B cell (primary cell): ENCODE data around the gene GOLGA6L9. TPM values are rescaled to one million over a fixed set of nuclear protein-coding genes. Genes with fewer than 3 reads are reported as not detected.
"Not testable (repeated sequence)": the region's sequence is repeated elsewhere in the genome, so short reads cannot be mapped to it uniquely, and the experiment has no call there.

Experiments
- ATAC-seq: fragments of 200-7000 bp; cut with Tn5 transposase; one replicate; pipeline ENCODE4 v1.10.0; 2021; ENCODE audit warnings: low read depth, mild to moderate bottlenecking, moderate number of reproducible peaks, moderate library complexity
- CTCF ChIA-PET: fragments of 350-600 bp; sonication (Branson Sonifier 250); formaldehyde crosslinking; loops from one replicate; lab custom pipeline; 2021; ENCODE audit warnings: antibody characterized with exemption, inconsistent platforms; lab: Charles Lee
- POLR2A ChIA-PET: fragments of 350-600 bp; sonication (Branson Sonifier 250); formaldehyde crosslinking; loops from one replicate; lab custom pipeline; 2021; ENCODE audit warnings: antibody characterized with exemption; lab: Charles Lee
- DNase-seq: peaks from one replicate; pipeline ENCODE4 v3.0.0; 2013
- H2AFZ ChIP-seq: 2 replicates; pipeline ENCODE4 v1.6.1; 2012; ENCODE audit warnings: mild to moderate bottlenecking, low read depth, low read length; ENCODE audit not compliant: insufficient read depth, poor library complexity, severe bottlenecking
- H3K27ac ChIP-seq, 2 donors: 1 replicate in 1 of 2; 2 replicates in 1 of 2; pipeline ENCODE4 v1.5.1; 2012 to 2013; ENCODE audit warnings: low read length in 2 of 2, mild to moderate bottlenecking in 2 of 2, moderate library complexity in 1 of 2
- H3K27me3 ChIP-seq, 4 experiments: fragments of 200-600 bp in 1 of 4; sonication (generic) in 1 of 4; replicated peaks in 1 of 4; 1 replicate in 2 of 4; 2 replicates in 2 of 4; pipeline versions ENCODE4 v1.6.1 to v1.7.0; 2013 to 2016; ENCODE audit warnings: low read length in 3 of 4, mild to moderate bottlenecking in 2 of 4, mixed read lengths in 1 of 4, moderate library complexity in 1 of 4; ENCODE audit not compliant: insufficient read depth in 4 of 4, control insufficient read depth in 3 of 4; ENCODE audit errors: control extremely low read depth in 1 of 4
- H3K36me3 ChIP-seq, 2 experiments: replicated peaks in 1 of 2; 1 replicate in 1 of 2; 2 replicates in 1 of 2; pipeline versions ENCODE4 v1.6.1 to v1.7.1; 2013; ENCODE audit warnings: low read length in 1 of 2; ENCODE audit not compliant: insufficient read depth in 2 of 2, control insufficient read depth in 1 of 2; ENCODE audit errors: control extremely low read depth in 1 of 2, extremely low read depth in 1 of 2
- H3K4me1 ChIP-seq, 2 donors: fragments of 200-600 bp in 1 of 2; sonication (generic) in 1 of 2; 1 replicate in 1 of 2; 2 replicates in 1 of 2; pipeline versions ENCODE4 v1.5.1 to v1.6.1; 2013 to 2017; ENCODE audit warnings: low read length in 2 of 2; ENCODE audit not compliant: control insufficient read depth in 2 of 2, insufficient read depth in 2 of 2
- H3K4me2 ChIP-seq: replicated peaks from 2 replicates; pipeline ENCODE3; 2012; ENCODE audit warnings: mild to moderate bottlenecking, low read depth, low read length; ENCODE audit not compliant: poor library complexity, severe bottlenecking
- H3K4me3 ChIP-seq, 5 experiments: fragments of 200-600 bp in 1 of 5; sonication (generic) in 1 of 5; 1 replicate in 3 of 5; 2 replicates in 2 of 5; pipeline versions ENCODE4 v1.5.1 to v1.7.0; 2011 to 2016; ENCODE audit warnings: low read length in 4 of 5, mild to moderate bottlenecking in 4 of 5, low read depth in 2 of 5, control low read depth in 1 of 5, moderate library complexity in 1 of 5; ENCODE audit not compliant: insufficient read depth in 1 of 5; ENCODE audit errors: control extremely low read depth in 1 of 5, extremely low read depth in 1 of 5
- H3K79me2 ChIP-seq: fragments of 200-600 bp; sonication (generic); one replicate; pipeline ENCODE4 v1.6.0; 2016; ENCODE audit warnings: low read length; ENCODE audit not compliant: control insufficient read depth, insufficient read depth
- H3K9ac ChIP-seq: fragments of 200-600 bp; sonication (generic); 2 replicates; pipeline ENCODE4 v1.6.1; 2017; ENCODE audit warnings: mild to moderate bottlenecking, low read length, moderate library complexity
- H3K9me3 ChIP-seq, 3 donors: one replicate each; pipeline versions ENCODE4 v1.6.1 to v1.7.1; 2013; ENCODE audit warnings: low read length in 2 of 3; ENCODE audit not compliant: control insufficient read depth in 2 of 3, insufficient read depth in 1 of 3; ENCODE audit errors: control extremely low read depth in 1 of 3
- H4K20me1 ChIP-seq: 2 replicates; pipeline ENCODE4 v1.6.0; 2012; ENCODE audit warnings: mild to moderate bottlenecking, low read length; ENCODE audit not compliant: insufficient read depth, control insufficient read depth, poor library complexity, severe bottlenecking
- H3K27ac Mint-ChIP-seq: one replicate; pipeline ENCODE4 v1.8.0; 2021; ENCODE audit warnings: mixed read lengths
- H3K27me3 Mint-ChIP-seq: one replicate; pipeline ENCODE4 v1.8.0; 2021; ENCODE audit warnings: mixed read lengths
- H3K4me1 Mint-ChIP-seq: one replicate; pipeline ENCODE4 v1.8.0; 2021; ENCODE audit warnings: mixed read lengths
- H3K4me3 Mint-ChIP-seq: one replicate; pipeline ENCODE4 v1.8.0; 2021; ENCODE audit warnings: mixed read lengths
- H3K9me3 Mint-ChIP-seq: one replicate; pipeline ENCODE4 v1.8.0; 2022; ENCODE audit warnings: mixed read lengths; ENCODE audit not compliant: insufficient read depth
- WGBS: methylation state at CpG from one replicate; pipeline ENCODE4 v1.1.5; 2013; ENCODE audit warnings: missing lambda C conversion rate; ENCODE audit not compliant: insufficient coverage; 5-methylcytosine and 5-hydroxymethylcytosine counted together
- intact Hi-C: fragments of 100-400 bp; cut with micrococcal nuclease; formaldehyde crosslinking; loops from one replicate; pipeline ENCODE4 v1.10.0; 2022
- polyA minus RNA-seq: library from RNA; depleted of rRNA, polyadenylated mRNA; stranded (reverse); fragments of >200 nt; gene quantifications from 2 replicates; pipeline ENCODE4 v1.2.3, GENCODE V29; 2012
- polyA plus RNA-seq: library from polyadenylated mRNA; depleted of rRNA; stranded (reverse); fragments of >200 nt; gene quantifications from 2 replicates; pipeline ENCODE4 v1.2.3, GENCODE V29; 2012
- total RNA-seq, 2 donors: library from RNA; stranded (reverse); fragments of 120-200 nt in 1 of 2; gene quantifications; 1 replicate in 1 of 2; 2 replicates in 1 of 2; pipeline versions ENCODE4 v1.2.3 to v1.2.4, GENCODE V29; 2013 to 2022

Gene GOLGA6L9
- total RNA-seq = 2.8 and 3.1 TPM in 2 replicates
- 2.4 TPM for total RNA-seq (2013)
- polyA plus RNA-seq = 2.1 and 8.3 TPM in 2 replicates
- 0.94 and 2.0 TPM in 2 replicates for polyA minus RNA-seq

GRCh38 chr15:82429693-82430092 is at the start of gene GOLGA6L9:
Gene GOLGA6L9, plus strand, starts transcription at chr15:82429816. Its CDS starts 264 bp downstream, at chr15:82430080.
- H3K4me1 Mint-ChIP-seq, H3K9me3 Mint-ChIP-seq, H3K27ac Mint-ChIP-seq, H3K9me3 ChIP-seq, H2AFZ ChIP-seq, H3K9ac ChIP-seq, POLR2A ChIA-PET, H3K79me2 ChIP-seq, H3K27me3 ChIP-seq, H4K20me1 ChIP-seq, CTCF ChIA-PET, H3K4me3 Mint-ChIP-seq, intact Hi-C loops, ATAC-seq, DNase-seq, H3K36me3 ChIP-seq, H3K27me3 Mint-ChIP-seq, H3K27ac ChIP-seq, H3K4me3 ChIP-seq, H3K4me1 ChIP-seq, H3K4me2 ChIP-seq: not testable (repeated sequence)
- no CpG with 5 or more reads among the region's 9 CpGs for WGBS

- H3K4me3 Mint-ChIP-seq, H3K27ac Mint-ChIP-seq: not testable (repeated sequence)
These were observed 48.2 kb upstream of the GOLGA6L9 start for GRCh38 chr15:82381330-82381955.

GRCh38 chr15:82387209-82387608 is 42.4 kb upstream of the GOLGA6L9 start:
- ATAC-seq, H3K27ac Mint-ChIP-seq, H3K4me1 ChIP-seq, H3K36me3 ChIP-seq, H3K9ac ChIP-seq, H3K79me2 ChIP-seq, POLR2A ChIA-PET, H3K4me1 Mint-ChIP-seq, H3K9me3 ChIP-seq, H3K4me3 Mint-ChIP-seq, H3K27me3 ChIP-seq, DNase-seq, H2AFZ ChIP-seq, CTCF ChIA-PET, H3K4me2 ChIP-seq, H4K20me1 ChIP-seq, H3K4me3 ChIP-seq, H3K9me3 Mint-ChIP-seq, intact Hi-C loops, H3K27me3 Mint-ChIP-seq, H3K27ac ChIP-seq: not testable (repeated sequence)

More at GRCh38 chr15:82381330-82381955, 48.2 kb upstream of the GOLGA6L9 start:
- H3K9me3 Mint-ChIP-seq, H3K79me2 ChIP-seq, H3K9ac ChIP-seq, CTCF ChIA-PET, POLR2A ChIA-PET, ATAC-seq, H3K4me3 ChIP-seq, H3K36me3 ChIP-seq, H3K27me3 ChIP-seq, H2AFZ ChIP-seq, H3K27ac ChIP-seq, intact Hi-C loops, H3K9me3 ChIP-seq, H3K27me3 Mint-ChIP-seq, H4K20me1 ChIP-seq: not testable (repeated sequence)
- WGBS = 4% methylated on average over 4 of the region's 11 CpGs
- peaks cover 16% of the 10 kb centered on the region for H3K4me1 Mint-ChIP-seq
- DNase-seq = peak; percentile 44
- Histone ChIP-seq H3K4me1 (peaks cover 11 to 13% of the 10 kb centered on the region in 2 donors), H3K4me2 (peak overlapping the region; percentile 25)

- H3K4me3 Mint-ChIP-seq, H3K79me2 ChIP-seq, POLR2A ChIA-PET, H3K4me3 ChIP-seq, H3K9me3 ChIP-seq, H3K27ac Mint-ChIP-seq, H3K27me3 ChIP-seq, DNase-seq, H2AFZ ChIP-seq, intact Hi-C loops, H3K36me3 ChIP-seq, H3K4me1 Mint-ChIP-seq, H3K27me3 Mint-ChIP-seq, H3K9me3 Mint-ChIP-seq, H3K4me1 ChIP-seq, H3K4me2 ChIP-seq, H4K20me1 ChIP-seq, H3K9ac ChIP-seq, ATAC-seq, H3K27ac ChIP-seq, CTCF ChIA-PET: not testable (repeated sequence)
- no CpG with 5 or more reads among the region's 3 CpGs for WGBS
These were observed 39.5 kb upstream of the GOLGA6L9 start for GRCh38 chr15:82390152-82390551.
